Esophagus squamous epithelium (tissue), 4 donors: ENCODE measurements around the gene HEPACAM2.

Source experiments
- POLR2A ChIP-seq, 4 donors: fragments of 450-650 bp; IDR thresholded peaks; one replicate each; pipeline ENCODE4 v1.6.1; 2017; ENCODE audit warnings: antibody characterized with exemption in 4 of 4, mild to moderate bottlenecking in 4 of 4, moderate library complexity in 3 of 4
- TF ChIP-seq, protein P1 (sequence below), 6 experiments: fragments of 450-650 bp in 4 of 6; fragments of 200-600 bp in 2 of 6; sonication (generic) in 2 of 6; IDR thresholded peaks; one replicate each; pipeline ENCODE4 v1.5.1; 2016 to 2019; ENCODE audit warnings: antibody characterized with exemption in 6 of 6, mild to moderate bottlenecking in 4 of 6, moderate library complexity in 4 of 6

- TF ChIP-seq, protein P1, sequence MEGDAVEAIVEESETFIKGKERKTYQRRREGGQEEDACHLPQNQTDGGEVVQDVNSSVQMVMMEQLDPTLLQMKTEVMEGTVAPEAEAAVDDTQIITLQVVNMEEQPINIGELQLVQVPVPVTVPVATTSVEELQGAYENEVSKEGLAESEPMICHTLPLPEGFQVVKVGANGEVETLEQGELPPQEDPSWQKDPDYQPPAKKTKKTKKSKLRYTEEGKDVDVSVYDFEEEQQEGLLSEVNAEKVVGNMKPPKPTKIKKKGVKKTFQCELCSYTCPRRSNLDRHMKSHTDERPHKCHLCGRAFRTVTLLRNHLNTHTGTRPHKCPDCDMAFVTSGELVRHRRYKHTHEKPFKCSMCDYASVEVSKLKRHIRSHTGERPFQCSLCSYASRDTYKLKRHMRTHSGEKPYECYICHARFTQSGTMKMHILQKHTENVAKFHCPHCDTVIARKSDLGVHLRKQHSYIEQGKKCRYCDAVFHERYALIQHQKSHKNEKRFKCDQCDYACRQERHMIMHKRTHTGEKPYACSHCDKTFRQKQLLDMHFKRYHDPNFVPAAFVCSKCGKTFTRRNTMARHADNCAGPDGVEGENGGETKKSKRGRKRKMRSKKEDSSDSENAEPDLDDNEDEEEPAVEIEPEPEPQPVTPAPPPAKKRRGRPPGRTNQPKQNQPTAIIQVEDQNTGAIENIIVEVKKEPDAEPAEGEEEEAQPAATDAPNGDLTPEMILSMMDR (IDR thresholded peaks at IDR 0.05), result no peak
- TF ChIP-seq POLR2A (IDR thresholded peaks at IDR 0.05), result no peak
These were observed 77.5 kb downstream of the HEPACAM2 start for GRCh38 chr7:93148727-93149126.
